AG04450 (cell line): Measurements from ENCODE around the gene EFEMP2. TPM values are rescaled to one million over a fixed set of nuclear protein-coding genes. Genes with fewer than 3 reads are reported as not detected.
"Not testable (repeated sequence)": the region's sequence is repeated elsewhere in the genome, so short reads cannot be mapped to it uniquely, and the experiment has no call there.

Experiments
- CTCF ChIA-PET: fragments of 300-600, 350-600 bp; formaldehyde crosslinking; extraction: SDS; loops from one replicate; lab custom pipeline; 2022; ENCODE audit warnings: antibody characterized with exemption, inconsistent platforms; lab: Charles Lee
- POLR2A ChIA-PET: fragments of 350-600 bp; formaldehyde crosslinking; extraction: SDS; loops from one replicate; lab custom pipeline; 2021; ENCODE audit warnings: antibody characterized with exemption, inconsistent platforms; lab: Yijun Ruan, JAX
- DNase-seq: peaks from one replicate; pipeline ENCODE4 v3.0.0-alpha.2; 2011; ENCODE audit warnings: low read depth, low spot score
- H3K27ac ChIP-seq: one replicate; pipeline ENCODE4 v1.5.1; 2012; ENCODE audit warnings: low read depth, low read length, control low read depth
- H3K27me3 ChIP-seq: one replicate; pipeline ENCODE4 v1.6.0; 2012; ENCODE audit warnings: low read length; ENCODE audit not compliant: control insufficient read depth, insufficient read depth
- H3K4me3 ChIP-seq: 2 replicates; pipeline ENCODE4 v1.5.1; 2011; ENCODE audit warnings: mild to moderate bottlenecking, low read depth, low read length, control low read depth
- H3K9me3 ChIP-seq: 2 replicates; pipeline ENCODE4 v1.5.1; 2012; ENCODE audit warnings: low read length; ENCODE audit not compliant: control insufficient read depth, insufficient read depth
- CTCF ChIP-seq: IDR thresholded peaks from 2 replicates; pipeline ENCODE4 v1.5.1; 2011; ENCODE audit warnings: low read depth, low read length, control low read depth, inconsistent platforms
- polyA plus RNA-seq: library from polyadenylated mRNA; depleted of rRNA; stranded (reverse); fragments of >200 nt; gene quantifications from 2 replicates; pipeline ENCODE4 v1.2.3, GENCODE V29; 2011

The EFEMP2 gene
- polyA plus RNA-seq, 1 experiment = 190 TPM

- ChIA-PET POLR2A (interaction anchor here (0.8 to 5.0 kb wide), 6 partner anchors 9 to 138 kb away, joined by 3 to 40 read pairs (median 6); partner anchors contain the start of genes CFL1, MUS81 and SNX32), CTCF (interaction anchor here (0.6 to 1.9 kb wide), 2 partner anchors 34 to 136 kb away, joined by 3 to 9 read pairs; no protein-coding TSS in a partner anchor)
- Histone ChIP-seq H3K27me3 (no peaks in the 10 kb centered on the region), H3K9me3 (peaks cover 18% of the 10 kb centered on the region; the same call in 1 of the 2 replicates), H3K4me3 (no peak overlapping the region), H3K27ac (no peak overlapping the region)
- DNase-seq = no peak
- no peak for TF ChIP-seq CTCF
Observed at GRCh38 chr11:65850217-65851082, 22.1 kb downstream of the EFEMP2 start.

- no peak for TF ChIP-seq CTCF
- no peak for DNase-seq
- Histone ChIP-seq H3K27me3 (no peaks in the 10 kb centered on the region), H3K4me3 (no peak overlapping the region), H3K9me3 (peaks cover 18% of the 10 kb centered on the region; the same call in 1 of the 2 replicates), H3K27ac (no peak overlapping the region)
- ChIA-PET CTCF (interaction anchor here (0.6 to 1.9 kb wide), 2 partner anchors 35 to 136 kb away, joined by 3 to 9 read pairs; no protein-coding TSS in a partner anchor), POLR2A (interaction anchor here (0.8 to 5.0 kb wide), 5 partner anchors 9 to 137 kb away, joined by 3 to 40 read pairs (median 5); partner anchors contain the start of genes CFL1 and MUS81)
Observed at GRCh38 chr11:65849771-65850216, 22.8 kb downstream of the EFEMP2 start.

- Histone ChIP-seq H3K9me3 (peaks cover 18% of the 10 kb centered on the region; the same call in 1 of the 2 replicates), H3K27me3 (no peaks in the 10 kb centered on the region), H3K27ac (no peak overlapping the region), H3K4me3 (no peak overlapping the region)
- ChIA-PET POLR2A (interaction anchor here (1.0 to 5.0 kb wide), 3 partner anchors 10 to 137 kb away, joined by 3 to 40 read pairs (median 5); partner anchors contain the start of genes CFL1 and MUS81), CTCF (interaction anchor here (1.1 to 1.9 kb wide), 2 partner anchors 10 to 36 kb away, joined by 3 to 9 read pairs; partner anchors contain the start of gene MUS81)
- no peak for TF ChIP-seq CTCF
- no peak for DNase-seq
Observed at GRCh38 chr11:65849366-65849765, 23.2 kb downstream of the EFEMP2 start.

- H3K9me3 ChIP-seq = peaks cover 18% of the 10 kb centered on the region; the same call in 1 of the 2 replicates
- ChIA-PET CTCF (interaction anchor here (1.1 to 1.9 kb wide), 2 partner anchors 11 to 36 kb away, joined by 3 to 9 read pairs; partner anchors contain the start of gene MUS81), POLR2A (interaction anchor here (0.6 to 5.0 kb wide), 4 partner anchors 11 to 264 kb away, joined by 3 to 40 read pairs (median 5); partner anchors contain the start of genes CFL1, MUS81 and SNX32)
- H3K4me3 ChIP-seq, H3K27me3 ChIP-seq, DNase-seq, H3K27ac ChIP-seq: not testable (repeated sequence)
Observed at GRCh38 chr11:65848693-65849092, 23.9 kb downstream of the EFEMP2 start.

- Histone ChIP-seq H3K9me3 (peaks cover 18% of the 10 kb centered on the region; the same call in 1 of the 2 replicates), H3K27ac (no peak overlapping the region), H3K27me3 (no peaks in the 10 kb centered on the region), H3K4me3 (no peak overlapping the region)
- no peak for DNase-seq
- ChIA-PET CTCF (interaction anchor here (0.7 kb wide), 1 partner anchor 271 kb away, joined by 3 read pairs; no protein-coding TSS in a partner anchor), POLR2A (interaction anchor here (0.7 to 5.0 kb wide), 2 partner anchors 11 to 63 kb away, joined by 3 to 40 read pairs; partner anchors contain the start of genes CFL1 and MUS81)
- TF ChIP-seq CTCF = no peak
Observed at GRCh38 chr11:65847746-65848145, 24.9 kb downstream of the EFEMP2 start.
